HG02884 (cell line): ENCODE data around the gene ETFDH.
"Not testable (repeated sequence)": the region's sequence is repeated elsewhere in the genome, so short reads cannot be mapped to it uniquely, and the experiment has no call there.

Experiments used
- ATAC-seq: cut with Tn5 transposase; IDR thresholded peaks from one replicate; pipeline ENCODE4 v1.9.1; 2021; ENCODE audit warnings: mild to moderate bottlenecking, moderate library complexity; ENCODE audit not compliant: unreplicated experiment

ETFDH gene

GRCh38 chr4:158750379-158750778 lies 78.3 kb downstream of the ETFDH start:
- no peak for ATAC-seq

- no peak for ATAC-seq
Observed at GRCh38 chr4:158754385-158755180, 82.5 kb downstream of the ETFDH start.

- not testable (repeated sequence) for ATAC-seq
Observed at GRCh38 chr4:158755819-158756218, 83.7 kb downstream of the ETFDH start.

- no peak for ATAC-seq
Observed at GRCh38 chr4:158756588-158756987, 84.5 kb downstream of the ETFDH start.

- ATAC-seq: no peak
Observed at GRCh38 chr4:158758142-158758541, 86.0 kb downstream of the ETFDH start.

- no peak for ATAC-seq
Observed at GRCh38 chr4:158758703-158759102, 86.6 kb downstream of the ETFDH start.
